Measurements from ENCODE around the gene SLC13A2. TPM values are rescaled to one million over a fixed set of nuclear protein-coding genes. Genes with fewer than 3 reads are reported as not detected.

The SLC13A2 gene
- total RNA-seq, 4 donors from 2014 or later: 0.34 TPM; not detected in 3

GRCh38 chr17:28474111-28474531 lies 677 bp downstream of the SLC13A2 start:
- DNase-seq (no peak), ATAC-seq (no peak)
- no peaks in the 10 kb centered on the region for H3K36me3 ChIP-seq
- H3K4me3 ChIP-seq: no peak overlapping the region
- H3K4me1 ChIP-seq: no peaks in the 10 kb centered on the region
- intact Hi-C loops (cut with DNase I; ENCODE audit: low total_unique reads): no loop called here
- TF ChIP-seq, protein P1, sequence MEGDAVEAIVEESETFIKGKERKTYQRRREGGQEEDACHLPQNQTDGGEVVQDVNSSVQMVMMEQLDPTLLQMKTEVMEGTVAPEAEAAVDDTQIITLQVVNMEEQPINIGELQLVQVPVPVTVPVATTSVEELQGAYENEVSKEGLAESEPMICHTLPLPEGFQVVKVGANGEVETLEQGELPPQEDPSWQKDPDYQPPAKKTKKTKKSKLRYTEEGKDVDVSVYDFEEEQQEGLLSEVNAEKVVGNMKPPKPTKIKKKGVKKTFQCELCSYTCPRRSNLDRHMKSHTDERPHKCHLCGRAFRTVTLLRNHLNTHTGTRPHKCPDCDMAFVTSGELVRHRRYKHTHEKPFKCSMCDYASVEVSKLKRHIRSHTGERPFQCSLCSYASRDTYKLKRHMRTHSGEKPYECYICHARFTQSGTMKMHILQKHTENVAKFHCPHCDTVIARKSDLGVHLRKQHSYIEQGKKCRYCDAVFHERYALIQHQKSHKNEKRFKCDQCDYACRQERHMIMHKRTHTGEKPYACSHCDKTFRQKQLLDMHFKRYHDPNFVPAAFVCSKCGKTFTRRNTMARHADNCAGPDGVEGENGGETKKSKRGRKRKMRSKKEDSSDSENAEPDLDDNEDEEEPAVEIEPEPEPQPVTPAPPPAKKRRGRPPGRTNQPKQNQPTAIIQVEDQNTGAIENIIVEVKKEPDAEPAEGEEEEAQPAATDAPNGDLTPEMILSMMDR (IDR thresholded peaks at IDR 0.05 in 4 of 5, conservative IDR thresholded peaks at IDR 0.05 in 1 of 5): no peak
- no peak for TF ChIP-seq POLR2A (IDR thresholded peaks at IDR 0.05)
- no peak overlapping the region for H3K27ac ChIP-seq
- no peaks in the 10 kb centered on the region for H3K27me3 ChIP-seq
- in situ Hi-C loops (cut with MboI; ENCODE audit: low sequenced_read_pairs in 4 of 4): no loop called here
- no peaks in the 10 kb centered on the region for H3K9me3 ChIP-seq

- TF ChIP-seq, protein P1 (IDR thresholded peaks at IDR 0.05 in 4 of 5, conservative IDR thresholded peaks at IDR 0.05 in 1 of 5): no peak
- no peak for TF ChIP-seq POLR2A (IDR thresholded peaks at IDR 0.05)
- Histone ChIP-seq H3K27me3 (no peaks in the 10 kb centered on the region), H3K4me1 (no peaks in the 10 kb centered on the region), H3K36me3 (no peaks in the 10 kb centered on the region), H3K27ac (no peak overlapping the region), H3K9me3 (no peaks in the 10 kb centered on the region), H3K4me3 (no peak overlapping the region)
- DNase-seq (no peak), ATAC-seq (no peak)
- in situ Hi-C loops (cut with MboI; ENCODE audit: low sequenced_read_pairs in 4 of 4): no loop called here
- intact Hi-C loops (cut with DNase I; ENCODE audit: low total_unique reads): no loop called here
Measured at GRCh38 chr17:28475151-28475900, 1.9 kb downstream of the SLC13A2 start.

- Histone ChIP-seq H3K27ac (no peak overlapping the region), H3K4me1 (no peaks in the 10 kb centered on the region), H3K9me3 (no peaks in the 10 kb centered on the region), H3K4me3 (no peak overlapping the region), H3K27me3 (no peaks in the 10 kb centered on the region), H3K36me3 (no peaks in the 10 kb centered on the region)
- intact Hi-C loops (cut with DNase I; ENCODE audit: low total_unique reads): no loop called here
- DNase-seq (no peak), ATAC-seq (no peak)
- in situ Hi-C loops (cut with MboI; ENCODE audit: low sequenced_read_pairs in 4 of 4): no loop called here
- no peak for TF ChIP-seq POLR2A (IDR thresholded peaks at IDR 0.05)
- TF ChIP-seq, protein P1 (IDR thresholded peaks at IDR 0.05 in 4 of 5, conservative IDR thresholded peaks at IDR 0.05 in 1 of 5): no peak
Measured at GRCh38 chr17:28476076-28476865, 2.8 kb downstream of the SLC13A2 start.

DNA sequence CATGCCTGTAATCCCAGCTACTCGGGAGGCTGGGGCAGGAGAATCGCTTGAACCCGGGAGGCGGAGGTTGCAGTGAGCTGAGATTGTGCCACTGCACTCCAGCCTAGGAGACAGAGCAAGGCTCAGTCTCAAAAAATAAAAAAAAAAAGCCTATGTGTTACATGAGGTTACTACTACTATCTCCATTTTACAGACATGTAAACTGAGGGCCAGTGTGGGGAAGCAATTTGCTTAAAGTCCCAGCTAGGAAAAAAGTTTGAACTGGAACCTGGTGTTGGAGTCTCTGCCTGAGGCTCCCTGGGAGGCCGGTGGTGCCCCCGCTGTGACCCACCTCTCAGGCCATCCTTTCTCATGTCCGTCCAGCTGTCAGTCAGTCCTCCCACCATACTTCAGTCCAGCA lies 4.5 kb downstream of the SLC13A2 start:
- Histone ChIP-seq H3K9me3 (no peaks in the 10 kb centered on the region), H3K27me3 (no peaks in the 10 kb centered on the region), H3K36me3 (no peaks in the 10 kb centered on the region), H3K4me1 (no peaks in the 10 kb centered on the region), H3K27ac (no peak overlapping the region), H3K4me3 (no peak overlapping the region)
- DNase-seq (no peak), ATAC-seq (no peak)
- TF ChIP-seq, protein P1 (IDR thresholded peaks at IDR 0.05 in 4 of 5, conservative IDR thresholded peaks at IDR 0.05 in 1 of 5): no peak
- intact Hi-C loops (cut with DNase I; ENCODE audit: low total_unique reads) (no loop called here), in situ Hi-C loops (cut with MboI; ENCODE audit: low sequenced_read_pairs in 4 of 4) (no loop called here)

Measured in gastrocnemius medialis (tissue), 4 donors.